ENCODE measurements around the gene STYXL1. TPM values are rescaled to one million over a fixed set of nuclear protein-coding genes. Genes with fewer than 3 reads are reported as not detected.
"Not testable (repeated sequence)": the region's sequence is repeated elsewhere in the genome, so short reads cannot be mapped to it uniquely, and the experiment has no call there.

The STYXL1 gene
- total RNA-seq, 1 donor from 2014 or later = 41.8 TPM

GRCh38 chr7:76089865-76090475, 42.2 kb upstream of the STYXL1 start:
- Mint-ChIP-seq H3K27ac (ENCODE audit: unreplicated experiment) (no peak overlapping the region), H3K27me3 (ENCODE audit: unreplicated experiment) (peaks cover 3% of the 10 kb centered on the region)
- no peak for TF ChIP-seq CTCF (IDR thresholded peaks at IDR 0.05; ENCODE audit: partially characterized antibody, unreplicated experiment)

DNA sequence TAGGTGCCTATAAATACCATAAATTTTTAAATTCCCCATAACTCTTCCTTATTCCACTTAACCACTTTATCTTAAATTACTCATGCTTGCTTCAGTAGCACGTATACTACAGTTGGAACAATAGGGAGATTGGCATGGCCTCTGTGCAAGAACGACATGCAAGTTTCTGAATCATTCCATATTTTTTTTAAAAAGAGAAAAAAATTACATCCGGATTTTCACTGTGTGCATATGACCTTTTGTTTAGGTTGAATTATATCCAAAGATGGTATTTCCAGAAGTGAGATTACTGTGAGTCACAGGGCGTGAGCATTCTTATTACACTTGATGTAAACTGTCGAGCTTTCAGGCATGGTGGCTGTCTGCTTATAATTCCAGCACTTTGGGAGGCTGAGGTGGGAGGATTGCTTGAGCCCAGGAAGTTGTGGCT, 39.6 kb upstream of the STYXL1 start:
- H3K36me3 Mint-ChIP-seq (ENCODE audit: unreplicated experiment); H3K27ac Mint-ChIP-seq (ENCODE audit: unreplicated experiment); H3K27me3 Mint-ChIP-seq (ENCODE audit: unreplicated experiment); H3K9me3 Mint-ChIP-seq (ENCODE audit: unreplicated experiment); H3K4me1 Mint-ChIP-seq (ENCODE audit: low read depth, unreplicated experiment); DNase-seq; H3K4me3 Mint-ChIP-seq (ENCODE audit: unreplicated experiment): not testable (repeated sequence)

More at GRCh38 chr7:76089865-76090475, 42.2 kb upstream of the STYXL1 start:
- Mint-ChIP-seq H3K36me3 (ENCODE audit: unreplicated experiment) (no peaks in the 10 kb centered on the region), H3K9me3 (ENCODE audit: unreplicated experiment) (peaks cover 2% of the 10 kb centered on the region), H3K4me1 (ENCODE audit: low read depth, unreplicated experiment) (no peaks in the 10 kb centered on the region), H3K4me3 (ENCODE audit: unreplicated experiment) (no peak overlapping the region)
- no peak for DNase-seq

DNA sequence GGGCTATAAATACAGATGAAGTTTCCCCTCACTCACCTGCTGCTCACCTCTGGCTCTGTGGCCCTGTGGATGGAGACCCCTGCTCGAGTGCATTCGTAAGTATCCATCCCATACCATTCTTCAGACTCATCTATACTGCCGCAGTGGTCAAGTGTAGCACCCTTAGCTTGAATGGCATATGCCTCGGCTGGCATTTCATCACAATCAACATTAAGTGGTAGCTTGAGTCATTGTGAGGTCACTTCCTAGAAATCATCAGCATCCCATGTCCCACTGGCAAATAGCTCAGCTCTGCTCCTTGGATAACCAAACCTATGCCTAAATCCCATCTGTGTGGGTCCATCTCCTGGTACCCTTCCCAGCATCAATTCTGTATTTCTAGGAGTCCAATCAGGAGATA, 38.3 kb upstream of the STYXL1 start:
- TF ChIP-seq CTCF (IDR thresholded peaks at IDR 0.05; ENCODE audit: partially characterized antibody, unreplicated experiment) = no peak
- no peak for DNase-seq
- Mint-ChIP-seq H3K36me3 (ENCODE audit: unreplicated experiment) (no peaks in the 10 kb centered on the region), H3K4me1 (ENCODE audit: low read depth, unreplicated experiment) (no peaks in the 10 kb centered on the region), H3K27ac (ENCODE audit: unreplicated experiment) (no peak overlapping the region), H3K4me3 (ENCODE audit: unreplicated experiment) (no peak overlapping the region), H3K27me3 (ENCODE audit: unreplicated experiment) (peaks cover 1% of the 10 kb centered on the region), H3K9me3 (ENCODE audit: unreplicated experiment) (no peaks in the 10 kb centered on the region)

- DNase-seq; H3K27me3 Mint-ChIP-seq (ENCODE audit: unreplicated experiment); H3K36me3 Mint-ChIP-seq (ENCODE audit: unreplicated experiment); H3K9me3 Mint-ChIP-seq (ENCODE audit: unreplicated experiment); H3K4me3 Mint-ChIP-seq (ENCODE audit: unreplicated experiment); H3K4me1 Mint-ChIP-seq (ENCODE audit: low read depth, unreplicated experiment); H3K27ac Mint-ChIP-seq (ENCODE audit: unreplicated experiment): not testable (repeated sequence)
Measured at GRCh38 chr7:76084115-76084514, 36.3 kb upstream of the STYXL1 start.

GRCh38 chr7:76080204-76080603, 32.4 kb upstream of the STYXL1 start:
- no peaks in the 10 kb centered on the region for H3K27me3 Mint-ChIP-seq (ENCODE audit: unreplicated experiment)
- H3K4me1 Mint-ChIP-seq (ENCODE audit: low read depth, unreplicated experiment) = no peaks in the 10 kb centered on the region
- H3K4me3 Mint-ChIP-seq (ENCODE audit: unreplicated experiment) = no peak overlapping the region
- no peak for TF ChIP-seq CTCF (IDR thresholded peaks at IDR 0.05; ENCODE audit: partially characterized antibody, unreplicated experiment)
- no peak for DNase-seq
- H3K27ac Mint-ChIP-seq (ENCODE audit: unreplicated experiment) = no peak overlapping the region
- H3K9me3 Mint-ChIP-seq (ENCODE audit: unreplicated experiment) = no peaks in the 10 kb centered on the region
- no peaks in the 10 kb centered on the region for H3K36me3 Mint-ChIP-seq (ENCODE audit: unreplicated experiment)

DNA sequence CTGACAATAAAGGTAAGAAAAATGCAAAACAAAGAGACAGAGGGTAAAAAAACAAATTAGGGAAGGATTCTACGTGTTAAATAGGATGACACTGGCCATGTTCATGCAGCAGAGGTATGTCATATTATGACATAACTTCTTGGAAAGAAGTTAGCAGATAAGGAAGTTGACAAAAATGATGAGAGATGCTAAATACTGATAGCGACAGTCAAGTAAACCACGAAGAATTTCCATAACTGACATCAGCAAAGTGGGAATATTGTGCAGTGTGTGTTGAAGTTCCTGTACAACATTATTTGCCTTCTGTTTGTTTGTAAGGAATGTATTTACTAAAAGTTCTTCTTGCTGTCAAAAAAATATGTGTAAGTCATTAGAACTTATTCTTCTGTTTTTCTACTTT, 29.6 kb upstream of the STYXL1 start:
- no peak for TF ChIP-seq CTCF (IDR thresholded peaks at IDR 0.05; ENCODE audit: partially characterized antibody, unreplicated experiment)
- DNase-seq = no peak
- Mint-ChIP-seq H3K4me1 (ENCODE audit: low read depth, unreplicated experiment) (no peaks in the 10 kb centered on the region), H3K9me3 (ENCODE audit: unreplicated experiment) (no peaks in the 10 kb centered on the region), H3K27ac (ENCODE audit: unreplicated experiment) (no peak overlapping the region), H3K27me3 (ENCODE audit: unreplicated experiment) (no peaks in the 10 kb centered on the region), H3K36me3 (ENCODE audit: unreplicated experiment) (no peaks in the 10 kb centered on the region), H3K4me3 (ENCODE audit: unreplicated experiment) (no peak overlapping the region)
